Measurements from ENCODE around the gene LGALS9C. TPM values are rescaled to one million over a fixed set of nuclear protein-coding genes. Genes with fewer than 3 reads are reported as not detected.
"Not testable (repeated sequence)": the region's sequence is repeated elsewhere in the genome, so short reads cannot be mapped to it uniquely, and the experiment has no call there.

Gene LGALS9C
- total and polyA plus RNA-seq, 2 of the 13 experiments (the other 11 are each of a cell fraction or from before 2014, with no cell fraction given), result not detected

DNA sequence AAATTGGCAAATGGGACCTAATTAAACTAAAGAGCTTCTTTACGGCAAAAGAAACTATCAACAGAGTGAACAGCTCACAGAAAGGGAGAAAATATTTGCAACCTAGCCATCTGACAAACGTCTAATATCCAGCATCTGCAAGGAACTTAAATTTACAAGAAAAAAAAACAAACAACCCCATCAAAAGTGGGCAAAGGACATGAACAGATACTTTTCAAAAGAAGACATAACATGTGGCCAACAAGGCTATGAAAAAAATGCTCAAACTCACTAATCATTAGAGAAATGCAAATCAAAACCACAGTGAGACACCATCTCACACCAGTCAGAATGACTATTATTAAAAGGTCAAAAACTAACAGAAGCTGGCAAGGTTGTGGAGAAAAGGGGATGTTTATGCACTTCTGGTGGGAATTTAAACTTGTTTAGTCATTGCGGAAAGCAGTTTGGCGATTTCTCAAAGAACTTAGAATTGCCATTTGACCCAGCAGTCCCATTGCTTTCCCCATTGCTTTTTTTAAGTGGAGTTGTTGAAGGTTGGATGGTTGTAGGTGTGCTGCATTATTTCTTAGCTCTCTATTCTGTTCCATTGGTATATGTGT is 52.4 kb downstream of the LGALS9C start:
- CTCF ChIA-PET (ENCODE audit: low intra/inter-chr PET ratio, low total read pairs); POLR2A ChIA-PET; H2AFZ ChIP-seq (ENCODE audit: low read length); DNase-seq (ENCODE audit: low spot score); H3K9ac ChIP-seq (ENCODE audit: insufficient read depth, low read depth, low read length); H3K4me3 ChIP-seq (replicated peaks in 1 of 3; ENCODE audit: insufficient read depth in 1 of 3, low read depth in 2 of 3, low read length in 3 of 3); BruUV-seq (replicated peaks); ATAC-seq; H3K9me3 ChIP-seq (ENCODE audit: low read length); H3K27me3 ChIP-seq (ENCODE audit: control insufficient read depth in 1 of 2, insufficient read depth in 2 of 2, low read length in 2 of 2); H3K4me2 ChIP-seq (ENCODE audit: low read depth, low read length); H3K4me1 ChIP-seq (ENCODE audit: insufficient read depth, low read length); H4K20me1 ChIP-seq (ENCODE audit: insufficient read depth, low read length); H3K36me3 ChIP-seq (replicated peaks in 1 of 2; ENCODE audit: control insufficient read depth in 1 of 2, insufficient read depth in 2 of 2, low read length in 2 of 2); intact Hi-C loops (cut with micrococcal nuclease; ENCODE audit: unreplicated experiment); FAIRE-seq; H3K27ac ChIP-seq (ENCODE audit: extremely low read length, insufficient read depth, low read length); H3K79me2 ChIP-seq (ENCODE audit: insufficient read depth, low read length); in situ Hi-C loops (cut with HindIII; ENCODE audit: extremely low pct_ligation_motif_present, low pct_unique_long_range_greater_than_20kb): not testable (repeated sequence)
- 40% methylated on average over 4 of the region's 4 CpGs for WGBS (ENCODE audit: low lambda C conversion rate)

DNA sequence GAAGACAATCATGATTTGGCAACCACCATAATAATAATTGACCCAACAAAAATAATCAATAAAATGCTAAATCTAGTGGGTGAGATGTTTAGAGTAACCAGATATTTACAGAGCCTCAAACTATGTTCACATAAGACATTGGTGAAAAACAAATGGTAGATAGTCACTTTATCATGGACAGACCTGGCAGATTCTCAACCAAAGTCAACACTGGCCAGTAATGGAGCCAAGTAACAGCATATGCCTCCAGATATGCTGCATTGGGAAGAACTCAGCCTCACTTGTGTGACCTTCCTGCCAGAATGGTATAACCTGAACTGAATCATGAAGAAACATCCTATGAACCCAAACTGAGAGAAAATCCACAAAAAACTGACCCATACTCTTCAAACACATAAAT is 53.8 kb downstream of the LGALS9C start:
- ATAC-seq; H3K27me3 ChIP-seq (ENCODE audit: control insufficient read depth in 1 of 2, insufficient read depth in 2 of 2, low read length in 2 of 2); BruUV-seq (replicated peaks); H3K9me3 ChIP-seq (ENCODE audit: low read length); in situ Hi-C loops (cut with HindIII; ENCODE audit: extremely low pct_ligation_motif_present, low pct_unique_long_range_greater_than_20kb); POLR2A ChIA-PET; FAIRE-seq; H3K4me1 ChIP-seq (ENCODE audit: insufficient read depth, low read length); H3K4me3 ChIP-seq (replicated peaks in 1 of 3; ENCODE audit: insufficient read depth in 1 of 3, low read depth in 2 of 3, low read length in 3 of 3); H2AFZ ChIP-seq (ENCODE audit: low read length); H3K4me2 ChIP-seq (ENCODE audit: low read depth, low read length); intact Hi-C loops (cut with micrococcal nuclease; ENCODE audit: unreplicated experiment); DNase-seq (ENCODE audit: low spot score); H3K36me3 ChIP-seq (replicated peaks in 1 of 2; ENCODE audit: control insufficient read depth in 1 of 2, insufficient read depth in 2 of 2, low read length in 2 of 2); H3K79me2 ChIP-seq (ENCODE audit: insufficient read depth, low read length); H3K27ac ChIP-seq (ENCODE audit: extremely low read length, insufficient read depth, low read length); CTCF ChIA-PET (ENCODE audit: low intra/inter-chr PET ratio, low total read pairs); H4K20me1 ChIP-seq (ENCODE audit: insufficient read depth, low read length); H3K9ac ChIP-seq (ENCODE audit: insufficient read depth, low read depth, low read length): not testable (repeated sequence)

DNA sequence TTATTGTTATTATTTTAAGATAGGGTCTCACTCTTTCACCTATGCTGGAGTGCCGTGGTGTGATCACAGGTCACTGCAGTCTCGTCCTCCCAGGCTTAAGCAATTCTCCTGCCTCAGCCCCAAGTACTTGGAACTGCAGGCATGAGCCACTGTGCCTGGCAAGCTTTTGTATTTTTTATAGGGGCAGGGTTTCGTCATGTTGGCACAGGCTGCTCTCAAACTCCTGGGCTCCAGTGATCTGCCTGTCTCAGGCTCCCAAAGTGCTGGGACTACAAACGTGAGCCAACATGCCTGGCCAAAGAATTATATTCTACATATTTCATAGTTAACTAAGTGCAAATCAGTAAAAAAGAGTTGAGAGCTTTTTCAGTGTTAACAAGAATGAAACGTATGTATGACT is 65.6 kb downstream of the LGALS9C start:
- H2AFZ ChIP-seq (ENCODE audit: low read length); H3K9me3 ChIP-seq (ENCODE audit: low read length); H3K79me2 ChIP-seq (ENCODE audit: insufficient read depth, low read length); POLR2A ChIA-PET; BruUV-seq (replicated peaks); H4K20me1 ChIP-seq (ENCODE audit: insufficient read depth, low read length); H3K36me3 ChIP-seq (replicated peaks in 1 of 2; ENCODE audit: control insufficient read depth in 1 of 2, insufficient read depth in 2 of 2, low read length in 2 of 2); CTCF ChIA-PET (ENCODE audit: low intra/inter-chr PET ratio, low total read pairs); H3K4me2 ChIP-seq (ENCODE audit: low read depth, low read length); H3K9ac ChIP-seq (ENCODE audit: insufficient read depth, low read depth, low read length); DNase-seq (ENCODE audit: low spot score); H3K27ac ChIP-seq (ENCODE audit: extremely low read length, insufficient read depth, low read length); FAIRE-seq; H3K4me1 ChIP-seq (ENCODE audit: insufficient read depth, low read length); H3K27me3 ChIP-seq (ENCODE audit: control insufficient read depth in 1 of 2, insufficient read depth in 2 of 2, low read length in 2 of 2); intact Hi-C loops (cut with micrococcal nuclease; ENCODE audit: unreplicated experiment); H3K4me3 ChIP-seq (replicated peaks in 1 of 3; ENCODE audit: insufficient read depth in 1 of 3, low read depth in 2 of 3, low read length in 3 of 3); ATAC-seq; in situ Hi-C loops (cut with HindIII; ENCODE audit: extremely low pct_ligation_motif_present, low pct_unique_long_range_greater_than_20kb): not testable (repeated sequence)
- WGBS (ENCODE audit: low lambda C conversion rate), result 2% methylated on average over 3 of the region's 5 CpGs

DNA sequence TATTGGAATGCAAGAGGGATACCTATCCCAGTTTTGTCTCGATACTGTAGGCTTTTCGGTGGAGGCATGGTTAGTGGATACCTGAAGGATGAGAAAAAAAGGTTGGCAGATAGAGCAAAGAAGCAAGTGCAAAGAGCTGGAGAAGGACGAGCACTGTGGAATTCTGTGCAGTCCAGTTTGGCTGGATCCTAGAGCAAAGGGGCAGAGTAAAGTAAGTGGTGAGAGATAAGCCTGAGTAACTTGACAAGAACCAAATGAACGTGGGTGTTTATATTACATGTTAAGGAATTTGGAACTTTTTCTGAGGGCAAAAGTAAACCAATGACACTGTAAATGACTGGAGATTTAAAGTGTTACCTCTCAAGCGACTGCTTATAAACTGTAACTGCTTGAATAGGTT is 66.3 kb downstream of the LGALS9C start:
- BruUV-seq (replicated peaks); DNase-seq (ENCODE audit: low spot score); H4K20me1 ChIP-seq (ENCODE audit: insufficient read depth, low read length); ATAC-seq; intact Hi-C loops (cut with micrococcal nuclease; ENCODE audit: unreplicated experiment); H3K4me2 ChIP-seq (ENCODE audit: low read depth, low read length); CTCF ChIA-PET (ENCODE audit: low intra/inter-chr PET ratio, low total read pairs); H3K79me2 ChIP-seq (ENCODE audit: insufficient read depth, low read length); H3K4me3 ChIP-seq (replicated peaks in 1 of 3; ENCODE audit: insufficient read depth in 1 of 3, low read depth in 2 of 3, low read length in 3 of 3); H3K27ac ChIP-seq (ENCODE audit: extremely low read length, insufficient read depth, low read length); FAIRE-seq; H3K9me3 ChIP-seq (ENCODE audit: low read length); H3K4me1 ChIP-seq (ENCODE audit: insufficient read depth, low read length); in situ Hi-C loops (cut with HindIII; ENCODE audit: extremely low pct_ligation_motif_present, low pct_unique_long_range_greater_than_20kb); H3K36me3 ChIP-seq (replicated peaks in 1 of 2; ENCODE audit: control insufficient read depth in 1 of 2, insufficient read depth in 2 of 2, low read length in 2 of 2); H3K27me3 ChIP-seq (ENCODE audit: control insufficient read depth in 1 of 2, insufficient read depth in 2 of 2, low read length in 2 of 2); H2AFZ ChIP-seq (ENCODE audit: low read length); H3K9ac ChIP-seq (ENCODE audit: insufficient read depth, low read depth, low read length); POLR2A ChIA-PET: not testable (repeated sequence)
- 14% methylated on average over 5 of the region's 5 CpGs for WGBS (ENCODE audit: low lambda C conversion rate)
